Measurements from ENCODE around the gene ABL1.

DNA sequence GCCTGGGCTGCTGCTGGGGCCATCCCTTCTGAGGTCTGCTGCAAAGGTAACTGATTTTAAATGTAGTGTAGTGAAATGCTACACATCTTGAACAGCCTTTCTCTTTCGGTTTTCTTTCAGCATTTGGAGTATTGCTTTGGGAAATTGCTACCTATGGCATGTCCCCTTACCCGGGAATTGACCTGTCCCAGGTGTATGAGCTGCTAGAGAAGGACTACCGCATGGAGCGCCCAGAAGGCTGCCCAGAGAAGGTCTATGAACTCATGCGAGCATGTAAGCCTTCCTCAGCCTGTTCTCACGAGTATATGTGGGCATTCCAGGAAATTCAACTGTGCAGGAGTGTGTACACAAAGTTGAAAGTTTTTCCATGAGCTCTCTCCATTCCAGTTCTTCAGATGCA, 43.2 kb downstream of the ABL1 start:
- TF ChIP-seq, protein P1, sequence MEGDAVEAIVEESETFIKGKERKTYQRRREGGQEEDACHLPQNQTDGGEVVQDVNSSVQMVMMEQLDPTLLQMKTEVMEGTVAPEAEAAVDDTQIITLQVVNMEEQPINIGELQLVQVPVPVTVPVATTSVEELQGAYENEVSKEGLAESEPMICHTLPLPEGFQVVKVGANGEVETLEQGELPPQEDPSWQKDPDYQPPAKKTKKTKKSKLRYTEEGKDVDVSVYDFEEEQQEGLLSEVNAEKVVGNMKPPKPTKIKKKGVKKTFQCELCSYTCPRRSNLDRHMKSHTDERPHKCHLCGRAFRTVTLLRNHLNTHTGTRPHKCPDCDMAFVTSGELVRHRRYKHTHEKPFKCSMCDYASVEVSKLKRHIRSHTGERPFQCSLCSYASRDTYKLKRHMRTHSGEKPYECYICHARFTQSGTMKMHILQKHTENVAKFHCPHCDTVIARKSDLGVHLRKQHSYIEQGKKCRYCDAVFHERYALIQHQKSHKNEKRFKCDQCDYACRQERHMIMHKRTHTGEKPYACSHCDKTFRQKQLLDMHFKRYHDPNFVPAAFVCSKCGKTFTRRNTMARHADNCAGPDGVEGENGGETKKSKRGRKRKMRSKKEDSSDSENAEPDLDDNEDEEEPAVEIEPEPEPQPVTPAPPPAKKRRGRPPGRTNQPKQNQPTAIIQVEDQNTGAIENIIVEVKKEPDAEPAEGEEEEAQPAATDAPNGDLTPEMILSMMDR (conservative IDR thresholded peaks at IDR 0.05): no peak
- TF ChIP-seq ZFX (IDR thresholded peaks at IDR 0.05): no peak

All from C4-2B (cell line).